Stromal cell of bone marrow (primary cell): Measurements from ENCODE around the gene LIPE.
A peak's percentile ranks its signal among the peaks of the same experiment; 100 is the strongest.

ENCODE experiments used
- DNase-seq: peaks from one replicate; pipeline ENCODE4 v3.0.0-alpha.2; 2012; ENCODE audit warnings: low read depth

LIPE gene

DNA sequence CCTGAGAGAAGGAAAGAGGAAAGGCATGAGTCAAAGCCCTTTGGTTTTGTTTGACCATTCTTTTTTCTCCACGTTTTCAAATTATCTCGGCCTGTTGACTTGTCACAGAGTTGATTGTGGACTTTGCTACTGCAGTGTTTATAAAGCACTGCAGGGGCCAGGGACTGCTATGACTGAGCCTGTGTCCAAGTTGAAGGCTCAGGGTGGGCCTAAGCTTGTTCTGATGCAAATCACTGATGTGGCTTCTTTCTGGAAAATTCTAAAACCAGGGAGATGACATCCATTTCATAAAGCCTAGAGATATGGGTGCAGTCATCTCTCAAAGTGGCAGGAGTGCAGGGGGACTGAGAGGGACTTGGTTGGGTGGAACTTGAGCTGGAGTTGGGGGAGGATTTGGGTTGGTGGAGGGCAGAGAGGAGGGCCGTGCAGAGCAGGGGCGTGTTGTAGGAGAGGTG is 16.8 kb upstream of the LIPE start:
- DNase-seq, result no peak

DNA sequence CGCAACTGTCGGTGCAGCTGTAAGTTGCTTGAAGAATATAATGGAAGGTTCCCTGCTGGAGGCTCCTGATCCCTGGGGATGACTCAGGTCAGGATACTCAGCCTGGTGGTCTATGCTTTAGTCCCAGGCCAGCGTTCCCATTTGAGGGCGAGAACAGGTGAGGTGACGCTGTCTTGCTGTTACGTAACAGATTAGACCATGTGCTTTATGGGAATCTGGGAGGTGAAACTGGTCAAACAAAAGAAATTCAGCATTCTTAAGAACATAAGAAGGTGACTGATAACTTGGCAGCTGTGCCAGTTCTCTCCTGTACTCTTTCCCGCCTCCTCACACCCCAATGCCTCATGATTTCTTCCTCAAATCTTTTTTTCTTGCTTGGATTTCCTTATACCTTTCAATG is 15.6 kb upstream of the LIPE start, which contains the start of gene CXCL17:
Gene CXCL17, minus strand, starts transcription at position 114 of the 400 bp plus-strand sequence. CDS start 114 bp downstream, outside the sequence.
- DNase-seq, result no peak

DNA sequence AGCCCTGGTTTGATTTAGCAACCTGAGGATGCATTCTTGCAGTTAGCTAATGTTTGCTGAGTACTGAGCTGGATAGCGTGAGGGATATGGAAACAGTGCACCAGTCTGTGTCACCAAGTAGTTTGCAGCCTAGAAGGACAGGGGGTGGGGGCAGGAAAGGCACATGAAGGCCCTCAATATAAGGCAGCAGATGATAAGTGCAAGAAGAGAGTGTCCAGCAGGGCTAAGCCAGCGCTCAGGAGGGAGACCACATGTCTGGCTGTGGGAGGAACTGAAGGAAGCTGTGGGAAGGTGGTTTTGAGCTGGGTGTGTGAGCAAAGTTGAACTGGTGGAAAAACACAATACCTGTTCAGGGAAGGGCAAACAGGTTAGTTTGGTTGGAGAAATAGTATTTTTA is 13.9 kb upstream of the LIPE start:
- DNase-seq, result no peak

DNA sequence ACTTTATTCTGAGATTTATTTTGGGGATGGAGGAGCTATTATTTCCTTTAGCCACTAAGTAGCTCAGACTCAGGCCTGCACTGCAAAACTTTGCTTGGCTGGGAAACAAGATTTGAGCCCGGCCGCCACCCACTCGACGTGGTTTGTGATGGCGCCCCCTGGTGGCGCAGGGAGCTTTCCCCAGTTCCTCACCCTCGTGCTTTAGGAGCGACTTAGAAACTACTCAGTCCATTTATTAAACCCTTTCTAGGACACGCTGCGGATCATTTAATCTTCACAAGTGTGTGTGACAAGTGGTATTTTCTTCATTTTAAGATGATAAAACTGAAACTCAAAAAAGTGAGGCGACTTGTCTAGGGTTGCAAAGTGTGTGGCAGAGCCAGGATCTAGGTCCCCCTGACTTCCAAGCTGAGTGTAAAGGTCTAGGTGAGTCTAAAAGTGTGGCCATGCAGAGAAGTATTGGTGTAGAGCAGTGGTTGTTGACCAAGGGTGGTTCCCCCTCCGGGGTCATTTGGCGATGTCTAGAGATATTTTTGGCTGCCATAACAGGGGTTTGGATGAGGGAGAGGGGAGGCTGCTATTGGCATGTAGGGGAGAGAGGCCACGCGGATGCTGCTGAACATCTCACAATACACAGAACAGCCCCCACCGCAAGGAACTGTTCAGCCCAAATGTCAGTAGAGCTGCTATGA is 13.3 kb upstream of the LIPE start:
- DNase-seq, result peak; percentile 53

DNA sequence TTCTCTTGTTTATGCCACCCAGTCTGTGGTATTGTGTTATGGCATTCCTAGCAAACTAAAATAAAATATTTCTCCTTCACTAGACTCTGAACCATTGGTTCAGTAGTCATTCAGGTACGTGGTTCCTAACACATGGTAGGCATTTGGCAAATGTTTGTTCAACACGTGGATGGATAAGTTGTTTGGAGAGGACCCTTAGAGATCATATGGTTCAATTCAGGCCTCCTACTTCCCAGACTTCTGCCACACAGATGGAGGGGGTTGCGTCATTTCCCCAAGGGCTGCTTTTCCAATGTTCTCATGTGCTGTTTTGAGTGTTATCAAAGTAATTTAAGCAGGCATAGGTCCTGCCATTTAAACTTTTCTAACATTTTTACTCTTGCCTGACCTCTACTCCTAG is 8.8 kb upstream of the LIPE start:
- no peak for DNase-seq

DNA sequence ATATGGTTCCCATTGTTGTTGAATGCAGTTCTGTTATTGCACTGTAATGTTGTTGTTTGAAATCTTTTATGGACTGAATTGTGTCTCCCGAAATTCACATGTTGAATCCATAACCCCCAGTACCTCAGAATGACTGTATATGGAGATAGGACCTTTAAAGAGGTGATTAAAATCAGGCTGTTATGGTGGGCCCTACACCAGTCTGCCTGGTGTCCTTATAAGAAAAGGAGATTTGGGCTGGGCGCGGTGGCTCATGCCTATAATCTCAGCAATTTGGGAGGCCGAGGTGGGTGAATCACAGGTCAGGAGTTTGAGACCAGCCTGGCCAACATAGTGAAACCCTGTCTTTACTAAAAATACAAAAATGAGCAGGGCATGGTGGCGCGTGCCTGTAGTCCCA is 8.1 kb upstream of the LIPE start:
- no peak for DNase-seq

DNA sequence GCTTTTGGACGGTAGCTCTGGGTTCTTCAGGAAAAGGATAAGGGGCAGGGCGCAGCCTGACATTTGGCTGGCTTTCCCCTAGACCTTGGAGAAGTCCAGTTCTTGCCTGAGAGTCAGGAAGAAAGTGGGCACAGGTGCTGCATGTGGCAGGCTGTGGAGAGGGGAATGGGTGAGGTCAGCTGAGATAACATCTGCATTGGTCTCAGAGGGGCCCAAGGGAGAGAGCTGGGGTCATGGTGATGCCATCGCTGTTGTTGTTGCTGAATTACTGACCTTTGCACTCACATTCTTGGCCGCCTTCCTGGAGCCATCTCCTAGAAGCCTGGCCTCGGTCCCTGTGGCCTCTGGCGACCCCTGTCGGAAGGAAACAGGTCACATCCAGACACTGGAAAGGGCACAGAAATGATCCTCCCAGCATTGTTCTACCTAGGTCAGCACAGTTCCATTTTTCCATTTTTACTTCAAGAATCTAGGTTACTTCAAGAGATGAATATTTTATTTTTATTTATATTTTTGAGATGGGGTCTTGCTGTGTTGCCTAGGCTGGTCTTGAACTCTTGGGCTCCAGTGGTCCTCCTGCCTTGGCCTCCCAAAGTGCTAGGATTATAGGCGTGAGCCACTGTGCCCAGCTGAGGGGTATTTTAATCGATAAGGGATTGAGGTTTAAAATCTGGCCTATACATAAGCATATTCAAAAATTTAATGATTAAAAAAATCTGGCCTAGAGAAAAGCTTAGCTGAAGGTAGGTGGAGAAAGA is 6.5 kb upstream of the LIPE start:
- DNase-seq, result no peak

DNA sequence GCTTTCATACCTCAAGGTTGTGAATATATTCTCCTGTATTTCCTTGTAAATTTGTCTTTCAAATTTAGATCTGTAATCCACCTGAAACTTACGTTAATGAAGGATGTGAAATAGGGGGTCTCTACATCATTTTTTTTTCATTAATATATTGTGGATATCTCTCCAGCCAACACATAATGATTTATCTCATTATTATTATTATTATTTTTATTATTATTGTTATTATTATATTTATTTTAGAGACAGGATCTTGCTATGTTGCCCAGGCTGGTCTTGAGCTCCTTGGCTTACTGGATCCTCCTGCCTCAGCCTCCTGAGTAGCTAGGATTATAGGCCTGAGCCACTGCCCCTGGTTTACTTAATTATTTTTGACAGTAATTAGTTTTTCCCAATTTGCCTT is 4.3 kb upstream of the LIPE start:
- DNase-seq, result no peak

DNA sequence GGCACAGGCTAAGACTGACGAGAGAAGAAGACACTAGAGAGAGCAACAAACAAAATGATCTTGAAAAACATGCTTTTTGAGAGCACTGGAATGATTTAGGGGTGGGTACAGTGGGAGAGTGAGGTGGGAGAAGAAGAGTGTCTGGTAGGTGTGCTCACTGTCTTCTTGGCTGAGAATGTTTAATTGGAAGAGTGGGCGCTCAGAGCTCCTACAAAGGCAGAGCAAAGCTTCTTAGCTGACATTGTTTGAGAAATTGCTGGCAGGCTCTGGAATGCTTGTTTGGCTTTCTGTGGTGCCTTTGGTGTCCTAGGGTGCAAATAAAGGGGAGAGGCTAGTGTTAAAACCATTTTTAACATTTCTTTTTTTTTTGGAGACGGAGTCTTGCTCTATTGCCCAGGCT is 1.5 kb upstream of the LIPE start:
- no peak for DNase-seq

DNA sequence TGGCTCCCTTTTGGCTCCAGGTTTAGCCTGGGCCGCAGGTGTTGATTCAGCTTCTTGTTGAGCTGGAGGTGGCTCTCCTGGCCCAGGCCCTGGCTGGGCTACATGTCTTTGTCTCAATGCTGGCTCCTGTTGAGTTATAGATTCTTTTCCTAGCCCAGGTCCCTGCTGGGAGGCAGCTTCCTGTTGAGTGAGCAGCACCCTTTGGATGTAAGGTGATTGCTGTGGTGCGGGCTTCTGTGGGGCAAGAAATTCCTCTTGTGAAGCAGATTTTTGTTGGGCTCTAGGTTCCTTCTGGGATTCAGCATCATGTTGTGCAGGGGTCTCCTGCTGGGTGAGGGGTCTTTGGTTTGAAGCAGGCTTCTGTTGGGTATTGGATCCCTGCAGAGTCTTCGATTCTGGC is 545 bp downstream of the LIPE start:
- no peak for DNase-seq

DNA sequence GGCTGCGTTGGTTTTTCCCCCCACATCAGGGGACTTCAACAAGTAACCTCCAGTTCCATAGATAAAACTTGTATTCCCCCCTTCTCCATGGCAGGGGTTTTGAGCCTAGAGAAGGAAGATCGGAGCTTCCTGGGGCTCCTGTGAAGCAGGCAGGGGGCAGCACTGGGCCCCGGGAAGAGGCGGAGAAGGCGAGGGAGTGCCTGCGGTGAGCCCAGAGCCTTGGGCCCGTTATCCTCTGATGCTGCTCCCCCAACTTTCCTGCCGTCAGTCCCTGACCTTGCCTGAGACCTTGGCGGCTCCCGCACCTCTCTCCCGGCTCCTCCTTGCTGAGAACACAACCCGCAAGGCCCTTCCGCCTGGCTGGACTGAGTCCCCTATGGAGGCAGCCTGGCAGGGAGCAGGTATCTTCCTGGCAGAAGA is 2.5 kb downstream of the LIPE start:
- no peak for DNase-seq

DNA sequence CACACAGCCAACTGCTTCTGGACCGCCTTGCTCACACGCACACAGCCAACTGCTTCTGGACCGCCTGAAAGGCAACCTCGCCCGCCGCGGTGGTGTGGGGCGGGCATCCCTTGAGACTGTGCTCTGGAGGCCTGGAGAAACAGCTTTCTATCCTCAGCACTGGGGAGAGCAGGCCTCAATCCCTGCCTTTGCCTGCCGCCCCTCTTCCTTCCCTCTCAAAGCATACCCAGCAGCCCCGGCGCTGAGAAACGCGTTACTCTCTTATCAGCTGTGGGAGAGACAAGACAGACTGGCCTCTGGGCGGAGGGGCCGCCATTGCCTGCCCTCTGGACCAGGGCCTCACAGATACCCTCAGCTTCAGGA is 2.9 kb downstream of the LIPE start:
- DNase-seq, result no peak

DNA sequence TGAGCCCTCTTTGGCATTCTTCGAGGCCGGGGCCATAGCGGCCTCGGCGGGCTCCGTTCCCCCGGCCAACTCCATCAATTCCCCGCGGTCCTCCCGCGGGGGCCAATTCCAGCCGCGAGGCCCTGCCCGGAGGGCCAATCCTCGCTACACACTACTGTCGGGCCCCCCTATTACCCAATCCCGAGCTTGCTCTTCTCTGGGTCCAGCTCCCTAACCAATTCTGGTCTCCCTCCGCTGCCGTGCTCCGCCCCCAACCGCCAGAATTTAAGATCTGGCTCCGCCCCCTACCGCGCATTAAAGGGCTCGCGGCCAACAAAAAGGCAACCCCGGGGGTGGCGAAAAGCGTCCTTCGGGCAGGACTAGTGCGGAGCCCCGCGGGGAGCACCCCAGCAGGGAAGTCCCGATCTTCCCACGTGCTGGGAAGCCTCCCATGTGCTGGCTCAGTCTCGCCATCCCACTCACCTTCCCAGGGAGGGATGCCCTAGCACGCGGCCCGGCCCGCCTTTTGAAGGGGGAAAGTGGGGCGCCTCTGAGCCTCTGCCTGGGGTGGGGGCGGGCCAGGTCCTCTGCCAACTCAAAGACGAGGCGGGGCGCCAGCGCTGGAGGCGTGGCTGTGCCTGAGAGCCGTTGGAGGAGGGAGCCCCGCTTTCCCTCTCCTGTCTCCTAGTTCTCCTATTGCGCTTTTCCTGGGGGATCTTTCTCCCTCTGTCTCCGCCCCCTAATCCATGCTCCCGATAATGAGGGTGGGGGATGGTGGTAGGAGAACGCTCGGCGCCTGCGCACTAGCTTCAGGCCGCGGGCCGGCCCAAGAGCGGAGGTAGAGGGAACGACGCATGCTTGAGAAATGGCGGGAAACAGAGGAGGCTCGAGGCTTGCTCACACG is 3.5 kb downstream of the LIPE start:
- DNase-seq, result peak; percentile 84

DNA sequence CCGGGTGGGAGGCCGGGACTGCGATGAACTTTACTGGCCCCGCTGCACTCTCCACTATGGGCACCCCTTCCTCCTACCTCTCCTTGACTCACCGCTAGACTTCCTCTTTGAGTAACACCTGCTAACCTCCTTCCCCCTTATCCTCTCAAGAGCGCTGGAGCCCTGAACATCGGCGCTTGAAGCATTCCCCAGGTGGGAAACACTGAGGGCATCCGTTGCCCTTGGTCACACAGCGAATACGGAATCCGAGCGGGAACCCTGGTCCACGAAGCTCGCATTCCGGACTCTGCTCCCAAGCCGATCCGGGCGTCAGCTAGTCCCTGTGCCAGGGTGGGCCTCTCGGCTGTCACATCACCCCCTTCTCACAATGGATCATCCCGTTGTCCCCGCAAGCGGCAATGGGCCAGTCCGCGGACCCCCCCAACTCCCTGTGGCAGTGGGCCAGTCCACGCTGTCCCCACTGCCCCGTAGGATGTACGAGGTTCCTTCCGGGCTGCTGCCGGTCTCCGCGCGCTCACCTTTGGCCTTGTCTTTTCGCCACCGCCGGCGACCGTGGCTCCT is 4.2 kb downstream of the LIPE start:
- no peak for DNase-seq

DNA sequence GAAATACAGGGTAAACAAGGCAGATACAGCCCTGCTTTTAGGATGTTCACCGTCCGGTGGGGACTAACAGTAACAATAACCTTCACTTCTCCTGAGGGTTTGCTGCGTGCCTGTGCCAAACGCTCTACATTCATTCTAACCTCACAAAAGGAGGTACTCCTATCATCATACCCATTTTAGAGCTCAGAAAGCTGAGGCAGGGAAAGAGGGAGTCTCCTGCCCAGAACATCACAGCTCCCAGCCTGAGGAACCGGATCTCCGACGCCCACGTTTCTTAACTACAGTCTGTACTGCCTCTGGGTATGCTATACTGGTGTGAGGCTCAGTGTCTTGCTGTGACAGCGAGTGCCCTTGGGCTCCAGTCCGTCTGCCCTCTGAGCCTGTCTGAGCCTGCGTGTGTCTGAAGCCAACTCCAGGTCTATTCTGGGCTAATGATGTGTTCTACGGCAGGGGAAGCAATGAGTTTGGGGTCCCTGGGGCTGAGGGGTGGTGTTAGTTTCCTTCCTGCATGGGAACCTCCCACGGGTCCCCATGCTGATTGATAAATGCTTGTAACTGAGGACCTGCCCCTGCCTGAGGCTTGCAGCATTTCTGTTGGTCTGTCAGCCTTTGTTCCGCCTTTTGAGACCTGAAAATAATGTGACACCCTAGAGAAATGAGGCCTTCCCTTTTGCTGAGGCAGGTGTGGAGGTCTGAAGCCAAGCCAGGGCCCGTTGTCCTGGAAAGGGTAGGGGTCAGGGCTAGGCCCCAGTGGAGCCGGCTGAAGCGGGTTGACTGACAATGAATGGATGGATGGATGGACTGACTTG is 4.9 kb downstream of the LIPE start:
- DNase-seq, result no peak

DNA sequence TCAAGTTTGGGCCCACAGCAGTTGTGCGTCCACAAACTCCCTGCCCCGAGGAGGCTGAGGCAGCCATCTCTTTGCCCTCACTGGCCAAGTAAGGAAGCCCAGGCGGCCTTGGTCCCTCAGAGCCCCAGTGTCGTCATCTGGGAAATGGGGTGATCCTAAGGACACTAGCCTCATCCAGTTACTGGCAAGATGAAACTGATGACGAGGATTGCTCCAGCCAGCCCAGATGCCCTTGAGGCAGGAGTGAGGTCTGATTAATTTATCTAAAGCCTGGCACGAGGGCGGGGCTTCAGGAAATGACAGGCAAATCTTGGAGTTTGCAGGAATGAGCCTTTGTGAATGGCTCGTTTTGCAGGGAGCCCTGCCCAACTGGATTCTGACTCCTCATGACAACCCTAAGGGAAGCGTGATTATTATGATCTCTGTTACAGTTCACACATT is 5.6 kb downstream of the LIPE start:
- DNase-seq, result no peak

DNA sequence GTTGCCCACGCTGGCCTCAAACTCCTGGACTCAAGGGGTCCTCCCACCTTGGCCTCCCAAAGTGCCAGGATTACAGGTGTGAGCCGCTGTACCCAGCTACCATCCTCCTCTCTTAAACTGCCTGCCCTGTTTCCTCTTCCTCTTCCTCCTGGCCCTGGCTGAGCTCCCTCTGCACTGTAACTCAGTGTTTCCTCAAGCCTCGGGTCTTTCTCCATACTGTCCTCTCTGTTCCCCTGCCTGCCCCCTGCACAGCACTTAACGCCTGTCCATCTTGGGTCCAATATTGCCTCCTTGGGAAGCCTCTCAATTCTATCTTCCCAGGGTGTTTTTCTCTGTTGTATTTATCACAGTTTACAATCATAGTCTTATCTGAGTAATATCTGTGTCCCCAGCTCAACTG is 6.1 kb downstream of the LIPE start:
- no peak for DNase-seq

DNA sequence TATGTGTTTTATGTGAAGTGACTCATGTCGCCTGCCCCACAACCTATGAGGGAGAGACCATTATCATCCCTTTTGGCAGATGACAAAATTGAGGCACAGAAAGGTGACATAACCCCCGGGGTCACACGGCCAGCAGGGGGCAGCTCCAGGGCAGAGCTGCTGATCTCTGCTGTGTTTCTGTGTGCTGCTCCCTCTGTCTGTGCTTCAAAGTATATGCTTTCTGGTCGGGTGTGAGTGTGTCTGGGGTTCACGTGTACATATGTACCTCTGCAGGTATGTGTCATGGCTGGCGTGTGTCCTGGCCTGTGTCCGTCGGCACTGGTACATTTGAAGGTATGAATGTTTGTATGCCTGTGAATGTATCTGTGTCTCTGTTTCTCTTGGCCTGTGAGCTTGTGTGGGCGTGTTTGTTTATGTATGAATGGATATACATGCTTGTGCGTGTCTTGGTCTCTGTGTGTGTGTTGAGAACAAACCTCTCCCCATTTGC is 7.1 kb downstream of the LIPE start:
- no peak for DNase-seq

DNA sequence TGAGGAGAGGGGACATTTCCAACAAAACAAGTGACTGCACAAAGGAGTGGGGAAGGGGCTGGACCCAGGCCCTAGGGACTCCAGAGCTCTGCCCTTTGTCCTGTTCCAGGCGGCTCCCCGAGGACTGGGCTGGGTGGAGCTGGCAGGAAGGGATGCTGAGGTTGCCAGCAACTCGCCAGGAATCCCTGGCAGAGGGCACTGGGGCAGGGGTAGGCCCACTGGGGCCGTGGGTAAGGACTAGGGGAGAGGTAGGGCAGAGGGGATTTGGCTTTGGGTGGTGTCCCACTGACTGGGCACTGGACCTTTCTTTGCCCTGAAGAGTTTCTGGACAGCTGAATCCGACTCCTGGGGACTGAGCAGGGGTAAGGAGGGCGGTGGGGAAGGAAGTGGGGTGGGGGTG is 7.9 kb downstream of the LIPE start:
- no peak for DNase-seq

DNA sequence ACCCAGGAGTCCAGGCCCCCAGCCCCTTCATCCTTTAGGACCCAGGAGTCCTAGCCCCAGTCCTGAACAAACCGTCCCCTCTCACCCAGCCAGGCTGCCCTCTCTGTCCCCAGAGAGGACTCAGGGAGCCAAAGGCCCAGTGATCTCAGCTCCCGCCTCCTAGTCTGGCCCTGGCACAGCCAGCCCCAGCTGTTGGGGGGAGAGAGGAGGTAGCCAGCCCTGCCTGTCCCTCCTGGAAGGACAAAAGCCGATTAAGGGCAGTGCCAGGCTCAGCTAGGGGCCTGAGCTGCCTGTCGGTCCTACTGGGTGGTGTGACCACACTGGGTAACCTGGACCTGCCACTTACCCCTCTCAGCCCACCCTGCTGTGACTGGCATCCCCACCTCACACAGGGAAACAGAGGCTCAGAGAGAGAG is 14.5 kb downstream of the LIPE start:
- DNase-seq, result no peak

DNA sequence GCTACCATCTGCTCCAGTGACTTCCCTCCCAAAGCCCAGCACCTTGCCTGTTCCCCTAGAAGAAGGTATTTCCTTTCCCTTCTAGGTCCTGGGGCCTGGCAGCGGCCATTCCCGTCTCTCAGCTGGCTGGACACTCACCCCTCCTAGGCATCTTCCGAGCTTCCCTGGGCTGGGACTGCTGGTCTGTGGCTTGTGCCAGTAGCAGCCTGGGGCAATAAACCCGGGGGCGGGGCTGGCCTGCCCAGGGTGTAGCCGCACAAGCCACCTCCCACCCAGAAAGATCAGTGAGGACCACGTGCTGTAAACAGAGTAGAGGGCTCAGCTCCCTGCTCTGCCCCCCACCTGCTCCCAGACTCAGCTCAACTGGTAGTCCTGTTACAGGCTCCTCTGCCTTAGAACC is 15.0 kb downstream of the LIPE start:
- DNase-seq, result no peak
